Mucosa of rectum (tissue), 2 donors: ENCODE measurements around the gene TCF7L1.

Experiments
- H3K27ac ChIP-seq, 2 donors: one replicate each; pipeline ENCODE4 v1.7.0; 2013; ENCODE audit warnings: inconsistent platforms in 2 of 2, low read depth in 2 of 2, low read length in 2 of 2
- H3K27me3 ChIP-seq, 2 donors: one replicate each; pipeline ENCODE4 v1.7.0; 2013; ENCODE audit warnings: low read length in 2 of 2; ENCODE audit not compliant: control insufficient read depth in 2 of 2, insufficient read depth in 2 of 2
- H3K36me3 ChIP-seq, 2 donors: one replicate each; pipeline ENCODE4 v1.7.0; 2013; ENCODE audit warnings: low read length in 2 of 2; ENCODE audit not compliant: control insufficient read depth in 2 of 2, insufficient read depth in 2 of 2
- H3K4me1 ChIP-seq, 2 donors: one replicate each; pipeline ENCODE4 v1.7.0; 2013; ENCODE audit warnings: low read length in 2 of 2, mild to moderate bottlenecking in 1 of 2; ENCODE audit not compliant: control insufficient read depth in 2 of 2, insufficient read depth in 2 of 2
- H3K4me3 ChIP-seq, 2 donors: one replicate each; pipeline ENCODE4 v1.7.0; 2013; ENCODE audit warnings: low read length in 2 of 2
- H3K9ac ChIP-seq, 2 donors: one replicate each; pipeline ENCODE4 v1.7.0; 2013; ENCODE audit warnings: low read length in 2 of 2, low read depth in 1 of 2, mild to moderate bottlenecking in 1 of 2
- H3K9me3 ChIP-seq, 2 donors: one replicate each; pipeline ENCODE4 v1.7.0; 2013; ENCODE audit warnings: low read length in 2 of 2; ENCODE audit not compliant: control insufficient read depth in 2 of 2
- donor health status: healthy.
- donor health status: Normal muscosa, but diverticular disease.

TCF7L1 gene

GRCh38 chr2:85234868-85235267 lies 101.7 kb downstream of the TCF7L1 start:
- H3K27me3 ChIP-seq, result no peaks in the 10 kb centered on the region
- H3K4me1 ChIP-seq, result no peaks in the 10 kb centered on the region
- no peaks in the 10 kb centered on the region for H3K36me3 ChIP-seq
- no peaks in the 10 kb centered on the region for H3K9me3 ChIP-seq
- no peak overlapping the region for H3K9ac ChIP-seq
- no peak overlapping the region for H3K27ac ChIP-seq
- H3K4me3 ChIP-seq, result no peak overlapping the region

GRCh38 chr2:85235281-85235680 lies 102.1 kb downstream of the TCF7L1 start:
- H3K9ac ChIP-seq, result no peak overlapping the region
- H3K27ac ChIP-seq, result no peak overlapping the region
- no peaks in the 10 kb centered on the region for H3K9me3 ChIP-seq
- no peaks in the 10 kb centered on the region for H3K36me3 ChIP-seq
- no peaks in the 10 kb centered on the region for H3K27me3 ChIP-seq
- H3K4me1 ChIP-seq, result no peaks in the 10 kb centered on the region
- H3K4me3 ChIP-seq, result no peak overlapping the region

- H3K9me3 ChIP-seq, result no peaks in the 10 kb centered on the region
- H3K27ac ChIP-seq, result no peak overlapping the region
- no peaks in the 10 kb centered on the region for H3K4me1 ChIP-seq
- H3K36me3 ChIP-seq, result no peaks in the 10 kb centered on the region
- H3K4me3 ChIP-seq, result no peak overlapping the region
- no peaks in the 10 kb centered on the region for H3K27me3 ChIP-seq
- H3K9ac ChIP-seq, result no peak overlapping the region
These were observed 102.9 kb downstream of the TCF7L1 start for GRCh38 chr2:85236084-85236483.

DNA sequence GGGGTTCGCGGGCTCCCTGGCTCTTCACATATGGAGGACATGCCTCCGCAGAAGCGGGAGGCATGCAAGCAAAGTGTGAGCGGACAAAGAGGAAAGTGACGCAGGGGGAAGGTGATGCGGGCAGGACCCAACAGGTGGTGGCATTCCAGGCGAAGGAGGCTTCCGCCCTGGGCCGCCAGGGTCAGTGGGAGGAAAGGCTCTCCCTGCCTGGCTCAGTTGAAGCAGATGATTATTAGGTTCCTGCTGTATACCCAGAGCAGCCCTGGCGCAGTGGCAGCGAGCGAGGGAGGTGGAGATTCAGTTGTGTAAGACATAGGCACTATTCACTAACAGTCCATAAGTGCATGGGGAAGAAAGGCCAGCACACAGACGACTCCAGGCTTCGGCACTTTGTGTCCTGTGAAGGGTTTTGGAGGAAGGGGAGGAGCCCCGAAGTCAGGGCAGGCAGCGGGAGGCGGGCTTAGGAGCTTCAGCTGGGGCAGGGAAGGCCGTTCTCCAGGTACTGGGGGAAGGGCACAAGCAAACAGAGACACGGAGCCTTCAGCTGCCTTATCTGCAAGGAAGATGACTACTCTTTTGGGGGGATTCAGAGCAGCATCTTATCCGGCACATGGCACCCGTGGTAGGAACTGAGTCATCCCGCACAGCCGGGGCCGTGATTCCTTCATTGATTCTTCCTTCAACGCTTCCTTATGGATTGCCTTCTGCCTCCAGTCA lies 104.8 kb downstream of the TCF7L1 start:
- no peaks in the 10 kb centered on the region for H3K36me3 ChIP-seq
- H3K9me3 ChIP-seq, result no peaks in the 10 kb centered on the region
- no peak overlapping the region for H3K9ac ChIP-seq
- no peaks in the 10 kb centered on the region for H3K4me1 ChIP-seq
- H3K4me3 ChIP-seq, result no peak overlapping the region
- H3K27ac ChIP-seq, result no peak overlapping the region
- H3K27me3 ChIP-seq, result no peaks in the 10 kb centered on the region

GRCh38 chr2:85238607-85239006 lies 105.4 kb downstream of the TCF7L1 start:
- H3K27me3 ChIP-seq, result no peaks in the 10 kb centered on the region
- no peak overlapping the region for H3K27ac ChIP-seq
- H3K36me3 ChIP-seq, result no peaks in the 10 kb centered on the region
- no peak overlapping the region for H3K4me3 ChIP-seq
- no peaks in the 10 kb centered on the region for H3K4me1 ChIP-seq
- H3K9ac ChIP-seq, result no peak overlapping the region
- no peaks in the 10 kb centered on the region for H3K9me3 ChIP-seq

GRCh38 chr2:85239102-85239501 lies 105.9 kb downstream of the TCF7L1 start:
- H3K9me3 ChIP-seq, result no peaks in the 10 kb centered on the region
- H3K36me3 ChIP-seq, result no peaks in the 10 kb centered on the region
- H3K4me3 ChIP-seq, result no peak overlapping the region
- no peaks in the 10 kb centered on the region for H3K4me1 ChIP-seq
- H3K27ac ChIP-seq, result no peak overlapping the region
- no peaks in the 10 kb centered on the region for H3K27me3 ChIP-seq
- no peak overlapping the region for H3K9ac ChIP-seq

DNA sequence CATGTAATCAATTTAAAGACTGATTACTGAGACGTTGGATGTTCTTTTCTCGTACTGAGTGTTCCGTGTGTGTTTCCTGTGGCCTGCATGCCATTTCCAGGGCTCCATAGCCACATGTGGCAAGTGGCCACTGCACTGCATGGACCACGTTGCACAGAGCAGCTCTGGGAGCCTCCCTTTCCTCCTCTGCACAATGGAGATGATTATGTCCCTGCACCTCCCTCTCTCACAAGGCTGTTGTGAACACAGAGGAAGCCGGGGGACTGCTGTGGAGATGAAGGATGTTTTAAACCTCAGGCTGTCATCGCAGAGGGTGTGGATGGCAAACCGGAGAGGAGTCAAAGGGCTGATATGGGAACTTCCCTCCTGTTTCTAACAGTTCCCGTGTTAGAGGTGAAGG lies 106.9 kb downstream of the TCF7L1 start:
- H3K27ac ChIP-seq, result no peak overlapping the region

DNA sequence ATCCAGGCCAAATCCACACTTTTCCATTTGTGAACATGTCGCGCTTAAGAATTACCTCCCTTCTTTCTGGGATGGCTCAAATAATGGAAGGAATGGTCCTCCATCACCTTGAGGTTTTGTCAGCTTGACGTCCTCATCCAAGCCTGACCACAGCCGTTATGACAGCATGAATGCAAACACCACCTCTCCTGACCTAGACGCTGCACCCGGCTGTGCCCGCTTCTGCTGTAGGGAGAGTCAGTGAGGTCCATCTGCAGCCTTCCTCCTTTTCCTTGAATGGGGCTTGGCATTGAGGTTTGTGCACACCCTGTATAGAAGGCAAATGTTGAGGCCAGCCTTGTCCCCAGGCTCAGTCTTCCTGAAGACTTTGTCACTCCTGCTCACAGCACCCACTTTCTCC lies 109.1 kb downstream of the TCF7L1 start:
- Histone ChIP-seq H3K4me1 (no peaks in the 10 kb centered on the region), H3K36me3 (no peaks in the 10 kb centered on the region), H3K27ac (no peak overlapping the region)

More for the DNA sequence above, 106.9 kb downstream of the TCF7L1 start:
- Histone ChIP-seq H3K27me3 (no peaks in the 10 kb centered on the region), H3K9me3 (no peaks in the 10 kb centered on the region), H3K9ac (no peak overlapping the region), H3K4me3 (no peak overlapping the region), H3K4me1 (no peaks in the 10 kb centered on the region), H3K36me3 (no peaks in the 10 kb centered on the region)

GRCh38 chr2:85243101-85244072 lies 110.2 kb downstream of the TCF7L1 start:
- Histone ChIP-seq H3K27ac (no peak overlapping the region), H3K36me3 (no peaks in the 10 kb centered on the region), H3K4me3 (no peak overlapping the region), H3K4me1 (peaks cover 3 to 4% of the 10 kb centered on the region in 2 donors), H3K9ac (no peak overlapping the region), H3K9me3 (no peaks in the 10 kb centered on the region), H3K27me3 (no peaks in the 10 kb centered on the region)

More for the DNA sequence above, 109.1 kb downstream of the TCF7L1 start:
- H3K9ac ChIP-seq, result no peak overlapping the region
- no peak overlapping the region for H3K4me3 ChIP-seq
- H3K27me3 ChIP-seq, result no peaks in the 10 kb centered on the region
- H3K9me3 ChIP-seq, result no peaks in the 10 kb centered on the region

GRCh38 chr2:85244828-85245227 lies 111.6 kb downstream of the TCF7L1 start:
- no peaks in the 10 kb centered on the region for H3K9me3 ChIP-seq
- peaks cover 14 to 16% of the 10 kb centered on the region in 2 donors for H3K4me1 ChIP-seq
- no peaks in the 10 kb centered on the region for H3K36me3 ChIP-seq
- H3K9ac ChIP-seq, result no peak overlapping the region
- no peak overlapping the region for H3K4me3 ChIP-seq
- no peaks in the 10 kb centered on the region for H3K27me3 ChIP-seq
- no peak overlapping the region for H3K27ac ChIP-seq
